Activated T-cell treated with anti-CD3 and anti-CD28 coated beads for 1 hour (primary cell): ENCODE results near the gene COL23A1.

ENCODE experiments used
- DNase-seq: peaks from one replicate; pipeline ENCODE4 v3.0.0-alpha.2; 2020; ENCODE audit warnings: low read depth

The COL23A1 gene

GRCh38 chr5:178421128-178421527 is 169.1 kb downstream of the COL23A1 start:
- no peak for DNase-seq

- DNase-seq: no peak
Observed at GRCh38 chr5:178420354-178420781, 169.8 kb downstream of the COL23A1 start.

- no peak for DNase-seq
Observed at GRCh38 chr5:178419651-178420050, 170.5 kb downstream of the COL23A1 start.

GRCh38 chr5:178419196-178419595 is 171.0 kb downstream of the COL23A1 start:
- no peak for DNase-seq

- DNase-seq: no peak
Observed at GRCh38 chr5:178418471-178419010, 171.7 kb downstream of the COL23A1 start.

- no peak for DNase-seq
Observed at GRCh38 chr5:178418031-178418430, 172.2 kb downstream of the COL23A1 start.

GRCh38 chr5:178417391-178417811 is 172.8 kb downstream of the COL23A1 start:
- no peak for DNase-seq

GRCh38 chr5:178416919-178417318 is 173.3 kb downstream of the COL23A1 start:
- no peak for DNase-seq

- DNase-seq: no peak
Observed at GRCh38 chr5:178416206-178416882, 173.8 kb downstream of the COL23A1 start.

GRCh38 chr5:178415353-178415752 is 174.8 kb downstream of the COL23A1 start:
- no peak for DNase-seq

- no peak for DNase-seq
Observed at GRCh38 chr5:178413988-178414387, 176.2 kb downstream of the COL23A1 start.

GRCh38 chr5:178411083-178411482 is 179.1 kb downstream of the COL23A1 start:
- DNase-seq: no peak

GRCh38 chr5:178407646-178408045 is 182.5 kb downstream of the COL23A1 start:
- DNase-seq: no peak

GRCh38 chr5:178404987-178405386 is 185.2 kb downstream of the COL23A1 start:
- no peak for DNase-seq

GRCh38 chr5:178403956-178404600 is 186.1 kb downstream of the COL23A1 start:
- no peak for DNase-seq

GRCh38 chr5:178403351-178403750 is 186.8 kb downstream of the COL23A1 start:
- DNase-seq: no peak

GRCh38 chr5:178399701-178400095 is 190.5 kb downstream of the COL23A1 start:
- no peak for DNase-seq

GRCh38 chr5:178398901-178399700 is 191.1 kb downstream of the COL23A1 start:
- no peak for DNase-seq

GRCh38 chr5:178396796-178397720 is 193.1 kb downstream of the COL23A1 start:
- no peak for DNase-seq

- DNase-seq: no peak
Observed at GRCh38 chr5:178394074-178394473, 196.1 kb downstream of the COL23A1 start.

- no peak for DNase-seq
Observed at GRCh38 chr5:178392931-178393394, 197.2 kb downstream of the COL23A1 start.
